GM12878 (cell line): Measurements from ENCODE around the gene CNKSR3. TPM values are rescaled to one million over a fixed set of nuclear protein-coding genes. Genes with fewer than 3 reads are reported as not detected.

Experiments
- ATAC-seq: fragments of 200-7000 bp; cut with Tn5 transposase; 3 replicates; pipeline ENCODE4 v1.9.1; 2020; ENCODE audit warnings: mild to moderate bottlenecking, moderate library complexity
- BruUV-seq: library from RNA; stranded (reverse); fragments of 400-500 nt; replicated peaks from 2 replicates; lab custom pipeline; 2021; lab: Mats Ljungman, UMichigan
- CTCF ChIA-PET: fragments of 300-600 bp; sonication (Branson Sonifier 250); formaldehyde crosslinking; extraction: SDS; loops from one replicate; lab custom pipeline; 2021; ENCODE audit warnings: inconsistent platforms; lab: Yijun Ruan, JAX
- POLR2A ChIA-PET: fragments of 350-600 bp; formaldehyde crosslinking; extraction: SDS; loops from one replicate; lab custom pipeline; 2021; ENCODE audit warnings: inconsistent platforms; lab: Charles Lee
- RAD21 ChIA-PET: fragments of 300-600 bp; sonication (Branson Sonifier 250); formaldehyde crosslinking; loops from one replicate; lab custom pipeline; 2023; ENCODE audit warnings: antibody characterized with exemption; ENCODE audit not compliant: unreplicated experiment; lab: Charles Lee
- SMC1A ChIA-PET: fragments of 300-600 bp; sonication (Branson Sonifier 250); formaldehyde crosslinking; loops from one replicate; lab custom pipeline; 2023; ENCODE audit not compliant: unreplicated experiment, uncharacterized antibody; lab: Charles Lee
- DNase-seq: peaks from one replicate; pipeline ENCODE4 v3.0.0-alpha.2; 2011; ENCODE audit warnings: low read depth, low spot score
- FAIRE-seq: peaks from 3 replicates; lab custom pipeline; 2011; peaks lifted over from hg19 to GRCh38; lab: Jason Lieb, UNC
- H2AFZ ChIP-seq: 2 replicates; pipeline ENCODE4 v1.6.0; 2011; ENCODE audit warnings: low read depth, low read length, control low read depth; ENCODE audit not compliant: control insufficient read depth
- H3K27ac ChIP-seq: 2 replicates; pipeline ENCODE4 v1.5.1; 2011; ENCODE audit warnings: control low read depth; ENCODE audit not compliant: control insufficient read depth, insufficient read depth
- H3K27me3 ChIP-seq, 2 experiments: replicated peaks in 1 of 2; 2 replicates each; pipeline versions ENCODE4 v1.6.0 to v1.6.1; 2011; ENCODE audit warnings: low read length in 1 of 2; ENCODE audit not compliant: control insufficient read depth in 2 of 2, insufficient read depth in 2 of 2
- H3K36me3 ChIP-seq, 2 experiments: 2 replicates each; pipeline ENCODE4 v1.5.1; 2011; ENCODE audit warnings: low read length in 1 of 2; ENCODE audit not compliant: control insufficient read depth in 2 of 2, insufficient read depth in 2 of 2
- H3K4me1 ChIP-seq: 2 replicates; pipeline ENCODE4 v1.6.1; 2011; ENCODE audit warnings: mild to moderate bottlenecking, low read length, moderate library complexity, mixed read lengths; ENCODE audit not compliant: control insufficient read depth, insufficient read depth
- H3K4me2 ChIP-seq: 2 replicates; pipeline ENCODE4 v1.6.0; 2011; ENCODE audit warnings: control low read depth; ENCODE audit not compliant: control insufficient read depth, insufficient read depth
- H3K4me3 ChIP-seq: fragments of 200-600 bp; sonication (generic); 2 replicates; pipeline ENCODE4 v1.5.1; 2016
- H3K79me2 ChIP-seq: 2 replicates; pipeline ENCODE4 v1.6.0; 2011; ENCODE audit warnings: low read length; ENCODE audit not compliant: control insufficient read depth, insufficient read depth
- H3K9ac ChIP-seq: 2 replicates; pipeline ENCODE4 v1.8.0; 2011; ENCODE audit warnings: low read length, control low read depth, mixed read lengths; ENCODE audit not compliant: control insufficient read depth, insufficient read depth
- H3K9me3 ChIP-seq: replicated peaks from 3 replicates; pipeline ENCODE4 v1.5.1; 2011; ENCODE audit warnings: mild to moderate bottlenecking, low read length; ENCODE audit not compliant: control insufficient read depth, insufficient read depth
- H4K20me1 ChIP-seq: 2 replicates; pipeline ENCODE4 v1.6.0; 2011; ENCODE audit not compliant: control insufficient read depth, insufficient read depth
- CEBPZ ChIP-seq: fragments of 150-350 bp; IDR thresholded peaks from 2 replicates; pipeline ENCODE4 v1.6.1; 2016; ENCODE audit warnings: low read depth, low read length
- CHD1 ChIP-seq: IDR thresholded peaks from 2 replicates; pipeline ENCODE4 v1.6.1; 2012; ENCODE audit warnings: low read depth, low read length, improper control_type of control experiment
- FOXM1 ChIP-seq: IDR thresholded peaks from 2 replicates; pipeline ENCODE4 v1.6.1; 2012; ENCODE audit warnings: low read depth, mild to moderate bottlenecking, inconsistent platforms, low read length, moderate library complexity
- LARP7 ChIP-seq: fragments of 450-650 bp; IDR thresholded peaks from 2 replicates; pipeline ENCODE4 v1.6.1; 2017; ENCODE audit warnings: mild to moderate bottlenecking
- PML ChIP-seq: IDR thresholded peaks from 2 replicates; pipeline ENCODE4 v1.6.1; 2012; ENCODE audit warnings: low read length, inconsistent platforms
- POLR2AphosphoS5 ChIP-seq: IDR thresholded peaks from 2 replicates; pipeline ENCODE4 v1.6.1; 2011; ENCODE audit warnings: mild to moderate bottlenecking, low read length, inconsistent platforms
- SIN3A ChIP-seq: IDR thresholded peaks from 2 replicates; pipeline ENCODE4 v1.6.1; 2012; ENCODE audit warnings: low read depth, low read length, improper control_type of control experiment
- SIX5 ChIP-seq: IDR thresholded peaks from 2 replicates; pipeline ENCODE4 v1.6.1; 2011; ENCODE audit warnings: mild to moderate bottlenecking, low read depth, low read length, moderate library complexity; ENCODE audit not compliant: severe bottlenecking
- WGBS: methylation state at CpG from one replicate; pipeline ENCODE4 v1.1.6; 2016; ENCODE audit warnings: low lambda C conversion rate; ENCODE audit not compliant: insufficient replicate concordance, insufficient coverage; ENCODE audit errors: missing lambda C conversion rate; 5-methylcytosine and 5-hydroxymethylcytosine counted together
- in situ Hi-C: fragments of 300-500 bp; cut with MboI; formaldehyde crosslinking; loops from 9 replicates; pipeline ENCODE4 v1.14.3; 2018; ENCODE audit warnings: mixed read lengths
- intact Hi-C: fragments of 100-400 bp; cut with micrococcal nuclease; formaldehyde crosslinking; loops from one replicate; pipeline ENCODE4 v1.14.2; 2022; ENCODE audit not compliant: unreplicated experiment
- polyA plus RNA-seq, 11 experiments: library from polyadenylated mRNA; depleted of rRNA in 4 of 11; unstranded in 6 of 11; stranded (reverse) in 5 of 11; fragments of >200 nt; fragmentation: Nextera tagmentation in 4 of 11; fragmentation: Illumina TruSeq in 1 of 11; extraction: Ambion mirVana in 4 of 11; extraction: Trizol in 1 of 11; gene quantifications; 1 replicate in 1 of 11; 2 replicates in 10 of 11; pipeline versions ENCODE4 v1.2.1 to v1.2.3, GENCODE V29; 2011 to 2016; ENCODE audit warnings: inconsistent platforms in 2 of 11, missing spikeins in 2 of 11, low read depth in 1 of 11
- total RNA-seq, 4 experiments: library from RNA; depleted of rRNA in 3 of 4; stranded (reverse); fragments of >200 nt in 3 of 4; fragmentation: Illumina TruSeq in 1 of 4; extraction: Trizol in 1 of 4; gene quantifications; 2 replicates each; pipeline versions ENCODE4 v1.2.1 to v1.2.3, GENCODE V29; 2013 to 2021

CNKSR3 gene
- total and polyA plus RNA-seq, 10 of the 15 experiments (the other 5 are each of a cell fraction or from before 2014, with no cell fraction given): under 0.01 to 0.48 (median 0.12) TPM; not detected in 2

GRCh38 chr6:154558513-154558912, 48.0 kb upstream of the CNKSR3 start:
- ChIA-PET POLR2A (no interaction called here), RAD21 (no interaction called here), SMC1A (no interaction called here), CTCF (interaction anchor here (0.9 kb wide), 1 partner anchor 9 kb away, joined by 3 read pairs; no protein-coding TSS in a partner anchor)
- DNase-seq (no peak), ATAC-seq (no peak), FAIRE-seq (no peak)
- TF ChIP-seq FOXM1: no peak
- TF ChIP-seq SIX5: no peak
- no peak for TF ChIP-seq POLR2AphosphoS5
- TF ChIP-seq LARP7: no peak
- no peak for TF ChIP-seq PML
- TF ChIP-seq CHD1: no peak
- no peak for TF ChIP-seq SIN3A
- no peak for TF ChIP-seq CEBPZ
- Histone ChIP-seq H2AFZ (no peak overlapping the region), H3K4me1 (no peaks in the 10 kb centered on the region), H3K36me3 (no peaks in the 10 kb centered on the region), H3K27me3 (no peaks in the 10 kb centered on the region; a peak in 2 of 4 replicates), H3K9me3 (no peaks in the 10 kb centered on the region; the same call in 2 of the 3 replicates), H3K9ac (no peak overlapping the region), H3K4me2 (no peak overlapping the region), H3K79me2 (no peaks in the 10 kb centered on the region), H4K20me1 (no peaks in the 10 kb centered on the region), H3K27ac (no peak overlapping the region), H3K4me3 (no peak overlapping the region)
- 54% methylated on average over 6 of the region's 6 CpGs for WGBS
- in situ Hi-C loops: no loop called here
- no TSS peak for BruUV-seq
- intact Hi-C loops: no loop called here
